Ascending aorta (tissue), 2 donors: Measurements from ENCODE around the gene YIPF3. TPM values are rescaled to one million over a fixed set of nuclear protein-coding genes. Genes with fewer than 3 reads are reported as not detected.

ENCODE experiments used
- DNase-seq, 2 donors: peaks; one replicate each; pipeline ENCODE4 v3.0.0-alpha.2; 2019; ENCODE audit warnings: low spot score in 2 of 2
- H3K27ac ChIP-seq, 2 donors: fragments of 200-600 bp; sonication (generic); one replicate each; pipeline ENCODE4 v1.5.1; 2016 to 2017; ENCODE audit warnings: mild to moderate bottlenecking in 1 of 2
- H3K27me3 ChIP-seq: fragments of 200-600 bp; sonication (generic); one replicate; pipeline ENCODE4 v1.5.1; 2017
- H3K36me3 ChIP-seq, 2 donors: fragments of 200-600 bp; sonication (generic); one replicate each; pipeline ENCODE4 v1.5.1; 2016
- H3K4me1 ChIP-seq, 2 donors: fragments of 200-600 bp; sonication (generic); one replicate each; pipeline ENCODE4 v1.5.1; 2016 to 2017; ENCODE audit warnings: mild to moderate bottlenecking in 1 of 2
- H3K4me3 ChIP-seq, 2 donors: fragments of 200-600 bp; sonication (generic); one replicate each; pipeline ENCODE4 v1.5.1; 2016 to 2017; ENCODE audit warnings: mild to moderate bottlenecking in 1 of 2
- H3K9me3 ChIP-seq, 2 donors: fragments of 200-600 bp; sonication (generic); one replicate each; pipeline ENCODE4 v1.5.1; 2016
- CTCF ChIP-seq, 3 experiments: fragments of 200-600 bp in 2 of 3; fragments of 450-650 bp in 1 of 3; sonication (generic) in 2 of 3; IDR thresholded peaks; one replicate each; pipeline ENCODE4 v1.5.1; 2016 to 2019; ENCODE audit warnings: antibody characterized with exemption in 3 of 3, mild to moderate bottlenecking in 1 of 3, moderate library complexity in 1 of 3
- intact Hi-C: fragments of 100-400 bp; cut with DNase I; formaldehyde crosslinking; loops from one replicate; pipeline ENCODE4 v1.15.1; 2023
- total RNA-seq: library from RNA; depleted of rRNA; stranded (reverse); fragments of >200 nt; gene quantifications from one replicate; pipeline ENCODE4 v1.1.0, GENCODE V29; 2016

Gene YIPF3
- total RNA-seq, 1 donor from 2014 or later = 71.4 TPM

GRCh38 chr6:43489277-43490072 lies 27.3 kb downstream of the YIPF3 start:
- Histone ChIP-seq H3K27me3 (no peaks in the 10 kb centered on the region), H3K4me1 (peaks cover 0 to 11% of the 10 kb centered on the region in 2 donors), H3K9me3 (no peaks in the 10 kb centered on the region), H3K36me3 (peaks cover 0 to 3% of the 10 kb centered on the region in 2 donors), H3K27ac (no peak overlapping the region), H3K4me3 (no peak overlapping the region)
- DNase-seq = no peak
- no peak for TF ChIP-seq CTCF (IDR thresholded peaks at IDR 0.05)
- intact Hi-C loops = no loop called here

GRCh38 chr6:43488667-43489276 lies 28.0 kb downstream of the YIPF3 start:
- H3K27ac ChIP-seq = no peak overlapping the region
- H3K4me3 ChIP-seq = no peak overlapping the region
- intact Hi-C loops = no loop called here
- H3K27me3 ChIP-seq = no peaks in the 10 kb centered on the region
- H3K9me3 ChIP-seq = no peaks in the 10 kb centered on the region
- peaks cover 0 to 3% of the 10 kb centered on the region in 2 donors for H3K36me3 ChIP-seq
- no peak for DNase-seq
- H3K4me1 ChIP-seq = peaks cover 0 to 11% of the 10 kb centered on the region in 2 donors
- TF ChIP-seq CTCF (IDR thresholded peaks at IDR 0.05) = no peak

- intact Hi-C loops = no loop called here
- no peak overlapping the region for H3K4me3 ChIP-seq
- H3K9me3 ChIP-seq = no peaks in the 10 kb centered on the region
- H3K27me3 ChIP-seq = no peaks in the 10 kb centered on the region
- TF ChIP-seq CTCF (IDR thresholded peaks at IDR 0.05) = no peak
- DNase-seq = no peak
- peaks cover 0 to 3% of the 10 kb centered on the region in 2 donors for H3K36me3 ChIP-seq
- peaks cover 10 to 11% of the 10 kb centered on the region in 2 donors for H3K4me1 ChIP-seq
- no peak overlapping the region for H3K27ac ChIP-seq
These were observed 35.0 kb downstream of the YIPF3 start for GRCh38 chr6:43481591-43482236.

- TF ChIP-seq CTCF (IDR thresholded peaks at IDR 0.05) = no peak
- intact Hi-C loops = no loop called here
- H3K27ac ChIP-seq = no peak overlapping the region
- no peaks in the 10 kb centered on the region for H3K9me3 ChIP-seq
- peaks cover 0 to 3% of the 10 kb centered on the region in 2 donors for H3K36me3 ChIP-seq
- H3K4me3 ChIP-seq = no peak overlapping the region
- DNase-seq = no peak
- H3K4me1 ChIP-seq = peaks cover 10 to 11% of the 10 kb centered on the region in 2 donors
- no peaks in the 10 kb centered on the region for H3K27me3 ChIP-seq
These were observed 35.7 kb downstream of the YIPF3 start for GRCh38 chr6:43481075-43481474.

- Histone ChIP-seq H3K9me3 (no peaks in the 10 kb centered on the region), H3K4me3 (peak overlapping the region; percentile 65 to 99), H3K27ac (peak overlapping the region; percentile 37 to 76), H3K4me1 (peaks cover 10 to 11% of the 10 kb centered on the region in 2 donors), H3K27me3 (no peaks in the 10 kb centered on the region), H3K36me3 (no peaks in the 10 kb centered on the region)
- DNase-seq = no peak
- no peak for TF ChIP-seq CTCF (IDR thresholded peaks at IDR 0.05)
- intact Hi-C loops = no loop called here
These were observed 38.7 kb downstream of the YIPF3 start for GRCh38 chr6:43478008-43478372.
